H1 (cell line): ENCODE measurements around the gene ZNF14.

ENCODE experiments used
- BRCA1 ChIP-seq: IDR thresholded peaks from 2 replicates; pipeline ENCODE4 v1.6.1; 2012; ENCODE audit warnings: low read depth, low read length, improper control_type of control experiment
- CEBPB ChIP-seq: IDR thresholded peaks from 2 replicates; pipeline ENCODE4 v1.6.1; 2012; ENCODE audit warnings: low read depth, low read length
- EZH2 ChIP-seq: fragments of 200-600 bp; sonication (generic); IDR thresholded peaks from 2 replicates; pipeline ENCODE4 v1.7.1; 2012; ENCODE audit warnings: low read depth, mild to moderate bottlenecking, moderate library complexity, low read length, inconsistent platforms; ENCODE audit not compliant: severe bottlenecking
- FOSL1 ChIP-seq: IDR thresholded peaks from 2 replicates; pipeline ENCODE4 v1.6.1; 2011; ENCODE audit warnings: mild to moderate bottlenecking, low read depth, low read length, moderate library complexity; ENCODE audit not compliant: insufficient read depth
- GABPA ChIP-seq: IDR thresholded peaks from 2 replicates; pipeline ENCODE4 v1.6.1; 2011; ENCODE audit warnings: mild to moderate bottlenecking, low read length, moderate library complexity, borderline replicate concordance; ENCODE audit not compliant: insufficient read depth
- POLR2AphosphoS5 ChIP-seq: IDR thresholded peaks from 2 replicates; pipeline ENCODE4 v1.6.1; 2011; ENCODE audit warnings: low read depth, low read length
- RAD21 ChIP-seq, 2 experiments: IDR thresholded peaks in 1 of 2; conservative IDR thresholded peaks in 1 of 2; 2 replicates each; pipeline ENCODE4 v1.6.1; 2011; ENCODE audit warnings: low read depth in 2 of 2, low read length in 2 of 2, improper control_type of control experiment in 1 of 2, inconsistent platforms in 1 of 2, mild to moderate bottlenecking in 1 of 2, moderate library complexity in 1 of 2
- TF ChIP-seq, protein P1 (sequence below): IDR thresholded peaks from 2 replicates; pipeline ENCODE4 v1.6.1; 2012; ENCODE audit warnings: low read length, inconsistent platforms
- TF ChIP-seq, protein P2 (sequence below), 3 experiments: IDR thresholded peaks; 1 replicate in 2 of 3; 2 replicates in 1 of 3; pipeline versions ENCODE4 v1.5.1 to v1.6.1; 2011; ENCODE audit warnings: low read length in 3 of 3, mild to moderate bottlenecking in 3 of 3, inconsistent platforms in 2 of 3, low read depth in 1 of 3, moderate library complexity in 1 of 3; ENCODE audit not compliant: insufficient read depth in 1 of 3; ENCODE audit errors: control extremely low read depth in 1 of 3

DNA sequence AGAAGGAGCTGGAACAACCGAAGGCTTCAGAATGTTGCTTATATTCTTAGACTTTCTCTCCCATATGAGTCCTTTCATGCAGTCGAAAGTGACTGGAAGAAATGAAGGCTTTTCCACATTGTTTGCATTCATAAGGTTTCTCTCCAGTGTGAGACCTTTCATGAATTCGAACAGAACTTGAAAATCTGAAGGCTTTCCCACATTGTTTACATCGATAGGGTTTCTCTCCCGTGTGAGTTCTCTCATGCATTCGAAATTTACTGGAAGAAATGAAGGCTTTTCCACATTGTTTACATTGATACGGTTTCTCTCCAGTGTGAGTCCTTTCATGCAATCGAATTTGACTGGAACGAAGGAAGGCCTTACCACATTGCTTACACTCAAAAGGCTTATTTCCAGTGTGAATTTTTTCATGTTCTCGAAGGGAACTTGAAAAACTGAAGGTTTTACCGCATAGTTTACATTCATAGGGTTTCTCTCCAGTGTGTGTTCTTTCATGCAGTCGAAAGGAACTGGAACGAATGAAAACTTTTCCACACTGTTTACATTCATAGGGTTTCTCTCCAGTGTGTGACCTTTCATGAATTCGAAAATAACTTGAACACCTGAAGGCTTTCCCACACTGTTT lies 21.5 kb downstream of the ZNF14 start:
- TF ChIP-seq GABPA, result no peak
- TF ChIP-seq, protein P1, sequence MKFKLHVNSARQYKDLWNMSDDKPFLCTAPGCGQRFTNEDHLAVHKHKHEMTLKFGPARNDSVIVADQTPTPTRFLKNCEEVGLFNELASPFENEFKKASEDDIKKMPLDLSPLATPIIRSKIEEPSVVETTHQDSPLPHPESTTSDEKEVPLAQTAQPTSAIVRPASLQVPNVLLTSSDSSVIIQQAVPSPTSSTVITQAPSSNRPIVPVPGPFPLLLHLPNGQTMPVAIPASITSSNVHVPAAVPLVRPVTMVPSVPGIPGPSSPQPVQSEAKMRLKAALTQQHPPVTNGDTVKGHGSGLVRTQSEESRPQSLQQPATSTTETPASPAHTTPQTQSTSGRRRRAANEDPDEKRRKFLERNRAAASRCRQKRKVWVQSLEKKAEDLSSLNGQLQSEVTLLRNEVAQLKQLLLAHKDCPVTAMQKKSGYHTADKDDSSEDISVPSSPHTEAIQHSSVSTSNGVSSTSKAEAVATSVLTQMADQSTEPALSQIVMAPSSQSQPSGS, result no peak
- no peak for TF ChIP-seq BRCA1
- TF ChIP-seq EZH2, result no peak
- TF ChIP-seq, protein P2, sequence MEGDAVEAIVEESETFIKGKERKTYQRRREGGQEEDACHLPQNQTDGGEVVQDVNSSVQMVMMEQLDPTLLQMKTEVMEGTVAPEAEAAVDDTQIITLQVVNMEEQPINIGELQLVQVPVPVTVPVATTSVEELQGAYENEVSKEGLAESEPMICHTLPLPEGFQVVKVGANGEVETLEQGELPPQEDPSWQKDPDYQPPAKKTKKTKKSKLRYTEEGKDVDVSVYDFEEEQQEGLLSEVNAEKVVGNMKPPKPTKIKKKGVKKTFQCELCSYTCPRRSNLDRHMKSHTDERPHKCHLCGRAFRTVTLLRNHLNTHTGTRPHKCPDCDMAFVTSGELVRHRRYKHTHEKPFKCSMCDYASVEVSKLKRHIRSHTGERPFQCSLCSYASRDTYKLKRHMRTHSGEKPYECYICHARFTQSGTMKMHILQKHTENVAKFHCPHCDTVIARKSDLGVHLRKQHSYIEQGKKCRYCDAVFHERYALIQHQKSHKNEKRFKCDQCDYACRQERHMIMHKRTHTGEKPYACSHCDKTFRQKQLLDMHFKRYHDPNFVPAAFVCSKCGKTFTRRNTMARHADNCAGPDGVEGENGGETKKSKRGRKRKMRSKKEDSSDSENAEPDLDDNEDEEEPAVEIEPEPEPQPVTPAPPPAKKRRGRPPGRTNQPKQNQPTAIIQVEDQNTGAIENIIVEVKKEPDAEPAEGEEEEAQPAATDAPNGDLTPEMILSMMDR (IDR thresholded peaks at IDR 0.05; ENCODE audit: control extremely low read depth in 1 of 3, insufficient read depth in 1 of 3, low read depth in 1 of 3, low read length in 3 of 3), result no peak
- TF ChIP-seq CEBPB, result no peak
- TF ChIP-seq FOSL1, result no peak
- TF ChIP-seq RAD21 (IDR thresholded peaks at IDR 0.05 in 1 of 2, conservative IDR thresholded peaks at IDR 0.05 in 1 of 2; ENCODE audit: low read depth in 2 of 2, low read length in 2 of 2), result no peak
- no peak for TF ChIP-seq POLR2AphosphoS5
